Measurements from ENCODE around the gene PC.
A peak's percentile ranks its signal among the peaks of the same experiment; 100 is the strongest.

Gene PC

GRCh38 chr11:66957971-66958231 lies 282 bp downstream of the PC start:
- DNase-seq, result no peak

DNA sequence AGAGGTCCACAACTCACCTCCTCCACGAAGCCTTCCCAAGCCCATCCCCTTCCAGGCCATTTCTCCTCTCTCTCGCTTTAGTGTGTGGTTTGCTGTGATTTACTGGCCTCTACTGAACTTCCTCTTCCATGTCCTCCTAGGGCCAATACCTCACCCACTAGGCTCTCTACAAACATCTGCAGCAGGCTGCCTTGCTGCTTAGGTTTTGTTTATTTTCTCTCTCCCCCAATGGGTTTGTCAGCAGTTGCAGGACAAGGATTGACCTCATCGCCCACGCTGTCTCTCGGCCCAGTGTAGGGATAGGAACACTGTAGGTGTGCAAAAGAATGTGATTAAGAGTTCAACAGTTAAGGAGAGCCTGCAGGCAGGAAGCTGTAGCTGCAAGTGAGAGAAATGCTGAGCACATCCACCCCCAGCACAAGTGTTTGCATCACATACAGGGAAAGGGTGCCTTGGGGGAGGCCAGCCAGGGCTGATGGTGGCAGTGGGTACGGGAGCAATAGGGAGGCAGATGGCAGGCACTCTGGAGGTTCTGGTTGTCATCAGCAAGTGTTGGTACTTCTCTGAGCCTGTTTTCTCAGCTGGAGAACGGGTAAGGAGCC lies 1.4 kb downstream of the PC start:
- peak in 34 of 58 donors; percentile 11 to 68 (median 26) for DNase-seq

GRCh38 chr11:66953081-66953833 lies 4.9 kb downstream of the PC start:
- DNase-seq, result no peak

- peak in 1 of 58 donors; percentile 10 for DNase-seq
These were observed 6.3 kb downstream of the PC start for GRCh38 chr11:66951927-66952337.

- no peak for DNase-seq
These were observed 7.0 kb downstream of the PC start for GRCh38 chr11:66951135-66951534.

- peak in 12 of 58 donors; percentile 2 to 36 (median 20) for DNase-seq
These were observed 8.1 kb downstream of the PC start for GRCh38 chr11:66950112-66950535.

- DNase-seq, result no peak
These were observed 19.5 kb downstream of the PC start for GRCh38 chr11:66938582-66939135.

- DNase-seq, result no peak
These were observed 20.9 kb downstream of the PC start for GRCh38 chr11:66937193-66937733.

DNA sequence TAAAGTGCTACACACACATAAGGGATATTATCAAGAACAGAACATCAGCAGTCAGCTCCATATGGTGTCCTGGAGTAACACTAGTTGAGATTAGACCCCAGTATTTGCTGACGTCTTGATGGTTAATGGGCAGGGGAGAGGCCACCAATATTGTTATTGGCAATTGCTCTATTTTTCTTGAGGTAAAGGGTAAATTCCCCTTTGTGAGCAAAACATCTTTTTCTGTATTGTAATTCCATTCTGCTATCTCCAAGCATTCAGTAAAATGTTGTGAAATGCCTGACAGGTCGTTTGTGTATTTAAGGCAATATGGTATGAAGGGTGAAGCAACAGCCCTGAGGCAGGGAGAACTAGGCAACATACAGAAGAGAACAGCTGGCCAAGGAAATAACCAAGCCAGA lies 21.9 kb downstream of the PC start:
- no peak for DNase-seq

DNA sequence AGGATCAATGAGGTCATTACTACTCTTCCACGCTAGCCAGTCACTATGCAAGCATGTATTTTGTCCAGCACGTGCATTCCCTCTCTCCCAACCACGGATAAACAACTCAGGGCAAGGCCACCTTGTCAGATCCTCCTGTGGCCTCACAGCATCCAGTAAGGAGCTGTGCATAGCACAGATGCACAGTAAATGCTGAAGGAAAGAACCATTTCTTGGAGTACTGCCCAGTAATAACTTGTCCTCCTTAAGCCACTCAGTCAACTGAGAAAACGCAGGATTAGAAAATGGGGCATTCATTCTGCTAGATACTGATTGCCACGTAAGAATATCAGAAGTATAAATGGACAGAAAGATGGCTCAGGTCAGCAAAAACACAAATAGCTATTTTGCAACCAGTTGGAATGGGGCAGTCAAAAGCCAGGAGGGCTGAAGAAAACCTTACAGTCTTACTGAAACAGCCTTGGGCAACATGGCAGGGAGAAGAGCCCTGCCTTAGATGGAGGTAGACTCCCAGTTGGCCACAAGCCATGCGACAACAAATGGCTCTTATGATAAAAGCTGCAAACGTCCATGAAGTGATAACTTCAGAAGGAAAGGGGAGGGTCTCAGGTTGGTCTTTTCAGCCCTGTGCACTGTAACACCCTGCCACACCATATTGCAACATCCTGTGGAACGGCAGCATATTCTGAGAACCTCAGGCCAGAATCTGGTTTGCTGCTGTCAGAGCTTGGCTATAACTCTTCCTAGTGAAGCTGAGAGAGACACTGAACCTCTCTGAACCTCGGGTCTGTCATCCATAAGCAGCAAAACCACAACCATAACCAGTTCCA lies 23.0 kb downstream of the PC start:
- DNase-seq, result no peak

- DNase-seq, result no peak
These were observed 24.7 kb downstream of the PC start for GRCh38 chr11:66933531-66933930.

DNA sequence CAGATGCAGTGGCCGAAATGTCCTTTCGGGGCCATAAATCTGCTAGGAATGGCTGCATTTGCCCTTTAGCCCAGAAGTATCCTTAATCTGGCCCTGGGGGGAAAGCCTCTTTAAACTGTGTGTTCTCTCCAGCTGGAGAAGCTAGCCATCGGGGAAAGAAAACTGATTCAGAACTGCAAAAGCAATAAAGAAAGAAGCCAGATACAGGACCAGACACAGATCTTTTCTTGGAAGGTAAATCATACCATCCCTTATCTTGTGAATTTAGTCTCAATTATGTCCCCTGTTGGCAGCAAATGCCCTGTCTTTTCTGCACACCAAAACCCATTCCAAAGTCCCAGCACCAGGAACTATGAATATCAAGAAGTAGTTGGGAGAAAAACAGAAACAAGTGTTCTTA lies 25.6 kb downstream of the PC start:
- no peak for DNase-seq

- no peak for DNase-seq
These were observed 28.4 kb downstream of the PC start for GRCh38 chr11:66929753-66930152.

GRCh38 chr11:66924272-66924671 lies 33.9 kb downstream of the PC start:
- DNase-seq, result no peak

- DNase-seq, result no peak
These were observed 35.6 kb downstream of the PC start for GRCh38 chr11:66922551-66922950.

- DNase-seq, result peak in 8 of 58 donors; percentile 4 to 30 (median 19)
These were observed 37.0 kb downstream of the PC start for GRCh38 chr11:66920978-66921784.

DNA sequence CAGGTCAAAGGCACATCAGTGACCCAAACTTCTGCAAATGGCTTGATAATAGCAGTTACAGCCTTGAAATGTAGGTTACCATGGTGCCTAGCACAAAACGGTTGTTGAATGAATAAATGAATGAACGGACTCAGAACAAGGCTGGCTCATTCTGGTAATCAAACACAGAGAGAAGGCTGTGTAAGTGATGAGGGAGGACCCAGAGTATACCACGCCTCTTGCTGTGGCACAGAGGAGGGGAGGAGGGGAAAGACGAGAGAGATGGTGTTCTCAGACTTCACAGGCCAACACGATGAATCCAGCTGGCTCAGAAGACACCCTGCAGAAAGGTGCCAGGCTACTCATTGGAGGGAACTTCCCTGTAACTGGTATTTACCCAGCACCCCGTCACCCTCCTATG lies 38.3 kb downstream of the PC start:
- DNase-seq, result peak in 20 of 58 donors; percentile 17 to 73 (median 41)

GRCh38 chr11:66918741-66919140 lies 39.4 kb downstream of the PC start:
- DNase-seq, result no peak

DNA sequence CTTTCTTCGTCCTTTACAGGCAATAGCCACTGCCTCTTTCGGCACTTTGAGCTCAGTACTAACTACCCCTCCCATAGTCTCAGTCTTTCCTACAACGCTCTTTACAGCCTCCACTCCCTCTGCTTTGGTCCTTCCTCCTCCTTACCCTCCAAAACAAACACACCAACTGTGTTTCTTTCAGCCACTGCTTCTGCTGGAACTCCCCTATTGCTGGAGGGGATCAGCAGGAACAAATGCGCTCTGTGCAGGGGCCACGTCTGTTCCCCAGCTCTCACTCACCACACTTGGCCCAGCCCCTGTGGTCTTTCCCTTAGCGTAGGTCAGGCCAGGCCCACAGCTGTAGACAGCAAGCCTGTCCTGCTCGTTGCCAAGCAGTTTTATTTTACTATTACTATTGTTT lies 42.3 kb downstream of the PC start:
- DNase-seq, result peak in 5 of 58 donors; percentile 16 to 44 (median 25)

DNA sequence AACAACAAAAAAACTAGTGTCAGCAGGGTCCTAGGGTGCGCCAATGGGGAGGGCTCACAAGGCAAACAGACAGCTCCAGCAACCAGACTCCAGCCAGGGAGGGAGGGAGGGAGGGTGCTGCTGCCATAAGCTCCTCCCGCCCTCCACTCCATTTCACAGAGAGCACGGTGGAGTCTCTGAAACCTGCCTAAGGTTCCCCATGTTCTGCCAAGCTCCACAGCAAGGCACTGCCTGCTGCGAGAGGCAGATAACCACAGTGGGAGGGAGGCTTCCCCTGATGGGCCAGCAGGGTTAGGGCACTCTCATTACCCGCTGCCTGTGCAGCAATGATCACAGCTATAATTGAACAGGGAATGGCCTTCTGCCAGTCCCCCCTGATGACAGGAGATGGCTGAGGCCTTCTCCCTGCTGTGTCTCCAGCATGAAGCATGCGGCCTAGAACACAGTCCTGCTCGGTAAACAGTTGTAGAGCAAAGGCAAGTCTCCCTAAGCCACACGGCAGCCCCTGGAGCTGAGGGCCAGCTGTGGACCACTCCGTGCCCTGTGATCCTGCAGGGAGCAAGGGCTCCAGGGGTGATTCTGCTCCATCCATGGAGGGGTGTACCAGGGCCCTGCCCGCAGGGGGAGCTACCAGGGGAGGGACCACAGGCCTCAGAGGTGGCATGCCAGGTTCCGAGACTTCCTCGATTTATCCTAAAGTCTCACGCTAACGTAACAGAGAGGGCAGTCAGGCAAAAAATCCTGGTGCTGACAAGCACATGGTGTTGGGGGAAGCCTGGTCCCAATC lies 42.9 kb downstream of the PC start:
- peak in 19 of 58 donors; percentile 12 to 55 (median 28) for DNase-seq

Measured in anterior cingulate cortex (tissue), 58 donors.